ENCODE data around the gene LGR4. TPM values are rescaled to one million over a fixed set of nuclear protein-coding genes. Genes with fewer than 3 reads are reported as not detected.

LGR4 gene
- total RNA-seq, 4 donors from 2014 or later = 5.5 to 37.6 (median 11.8) TPM

GRCh38 chr11:27514558-27514957 lies 42.0 kb upstream of the LGR4 start:
- H3K27ac ChIP-seq = peak overlapping the region in 1 of 4 donors; percentile 54
- intact Hi-C loops (cut with DNase I; ENCODE audit: low total_unique reads) = no loop called here
- in situ Hi-C loops (cut with MboI; ENCODE audit: low sequenced_read_pairs in 4 of 4) = loop anchor here in 1 of 4 donors (25.0 kb wide), 1 partner anchor 598 kb away; the partner anchor contains the start of genes KIF18A and METTL15
- H3K4me3 ChIP-seq = no peak overlapping the region
- peaks cover 13 to 24% of the 10 kb centered on the region in 2 donors for H3K4me1 ChIP-seq
- DNase-seq (no peak), ATAC-seq (peak in 1 of 2 donors; percentile 21)
- no peak for TF ChIP-seq CTCF (IDR thresholded peaks at IDR 0.05 in 4 of 5, conservative IDR thresholded peaks at IDR 0.05 in 1 of 5)
- TF ChIP-seq POLR2A (IDR thresholded peaks at IDR 0.05) = no peak
- no peaks in the 10 kb centered on the region for H3K36me3 ChIP-seq
- no peaks in the 10 kb centered on the region for H3K27me3 ChIP-seq
- H3K9me3 ChIP-seq = no peaks in the 10 kb centered on the region

- DNase-seq = no peak
- intact Hi-C loops (cut with DNase I; ENCODE audit: low total_unique reads) (no loop called here), in situ Hi-C loops (cut with MboI; ENCODE audit: low sequenced_read_pairs in 4 of 4) (loop anchor here in 1 of 4 donors (25.0 kb wide), 1 partner anchor 598 kb away; the partner anchor contains the start of genes KIF18A and METTL15)
- peak overlapping the region in 3 of 4 donors; percentile 14 to 54 (median 16) for H3K27ac ChIP-seq
- H3K4me1 ChIP-seq = peaks cover 13 to 24% of the 10 kb centered on the region in 2 donors
- peak; percentile 56 to 70 for ATAC-seq
- no peak for TF ChIP-seq CTCF (IDR thresholded peaks at IDR 0.05 in 4 of 5, conservative IDR thresholded peaks at IDR 0.05 in 1 of 5)
- no peak for TF ChIP-seq POLR2A (IDR thresholded peaks at IDR 0.05)
- H3K27me3 ChIP-seq = no peaks in the 10 kb centered on the region
- H3K4me3 ChIP-seq = no peak overlapping the region
- no peaks in the 10 kb centered on the region for H3K9me3 ChIP-seq
- no peaks in the 10 kb centered on the region for H3K36me3 ChIP-seq
Measured at GRCh38 chr11:27514076-27514475, 41.5 kb upstream of the LGR4 start.

GRCh38 chr11:27513389-27513788 lies 40.8 kb upstream of the LGR4 start:
- Histone ChIP-seq H3K4me3 (no peak overlapping the region), H3K27ac (peak overlapping the region in 3 of 4 donors; percentile 14 to 54 (median 16)), H3K4me1 (peaks cover 13 to 24% of the 10 kb centered on the region in 2 donors), H3K36me3 (no peaks in the 10 kb centered on the region), H3K27me3 (no peaks in the 10 kb centered on the region), H3K9me3 (no peaks in the 10 kb centered on the region)
- DNase-seq (no peak), ATAC-seq (no peak)
- in situ Hi-C loops (cut with MboI; ENCODE audit: low sequenced_read_pairs in 4 of 4) = loop anchor here in 1 of 4 donors (25.0 kb wide), 1 partner anchor 599 kb away; the partner anchor contains the start of genes KIF18A and METTL15
- intact Hi-C loops (cut with DNase I; ENCODE audit: low total_unique reads) = no loop called here
- TF ChIP-seq CTCF (IDR thresholded peaks at IDR 0.05 in 4 of 5, conservative IDR thresholded peaks at IDR 0.05 in 1 of 5) (no peak), POLR2A (IDR thresholded peaks at IDR 0.05) (no peak)

GRCh38 chr11:27512238-27512637 lies 39.6 kb upstream of the LGR4 start:
- in situ Hi-C loops (cut with MboI; ENCODE audit: low sequenced_read_pairs in 4 of 4) = loop anchor here in 1 of 4 donors (25.0 kb wide), 1 partner anchor 600 kb away; the partner anchor contains the start of genes KIF18A and METTL15
- ATAC-seq = peak in 1 of 2 donors; percentile 56
- no peaks in the 10 kb centered on the region for H3K36me3 ChIP-seq
- TF ChIP-seq POLR2A (IDR thresholded peaks at IDR 0.05) (no peak), CTCF (IDR thresholded peaks at IDR 0.05 in 4 of 5, conservative IDR thresholded peaks at IDR 0.05 in 1 of 5) (no peak)
- H3K4me3 ChIP-seq = no peak overlapping the region
- H3K27ac ChIP-seq = peak overlapping the region in 1 of 4 donors; percentile 35
- no peaks in the 10 kb centered on the region for H3K9me3 ChIP-seq
- no peak for DNase-seq
- H3K27me3 ChIP-seq = no peaks in the 10 kb centered on the region
- intact Hi-C loops (cut with DNase I; ENCODE audit: low total_unique reads) = no loop called here
- peaks cover 13 to 32% of the 10 kb centered on the region in 2 donors for H3K4me1 ChIP-seq
